DMS114 treated with DMSO at 0.1 percent for 48 hours (cell line): ENCODE data around the gene MGLL.

Source experiments
- DNase-seq: peaks from one replicate; lab custom pipeline; 2025; ENCODE audit not compliant: unreplicated experiment; lab: John Stamatoyannopoulos, UW

Gene MGLL

GRCh38 chr3:127789990-127790881 is 32.1 kb downstream of the MGLL start:
- no peak for DNase-seq

DNA sequence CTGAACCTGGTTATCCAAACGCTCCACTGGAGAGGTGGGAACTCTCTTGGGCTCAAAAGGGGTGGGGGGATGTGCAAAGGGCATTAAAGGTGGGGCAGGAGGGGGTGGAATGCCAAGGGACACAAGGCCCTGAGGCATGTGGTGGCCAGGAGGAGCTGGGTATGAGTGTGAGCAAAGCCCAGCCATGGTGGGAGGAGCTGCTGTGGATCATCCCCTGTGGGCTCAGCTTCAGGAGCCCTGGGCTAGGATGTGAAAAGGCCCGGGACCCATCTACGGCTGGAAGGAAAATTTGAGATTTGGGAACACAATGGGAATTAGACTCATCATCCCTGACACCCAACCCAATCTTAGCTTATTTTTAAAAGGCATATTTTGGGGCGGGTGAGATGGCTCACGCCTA is 33.3 kb downstream of the MGLL start:
- no peak for DNase-seq

DNA sequence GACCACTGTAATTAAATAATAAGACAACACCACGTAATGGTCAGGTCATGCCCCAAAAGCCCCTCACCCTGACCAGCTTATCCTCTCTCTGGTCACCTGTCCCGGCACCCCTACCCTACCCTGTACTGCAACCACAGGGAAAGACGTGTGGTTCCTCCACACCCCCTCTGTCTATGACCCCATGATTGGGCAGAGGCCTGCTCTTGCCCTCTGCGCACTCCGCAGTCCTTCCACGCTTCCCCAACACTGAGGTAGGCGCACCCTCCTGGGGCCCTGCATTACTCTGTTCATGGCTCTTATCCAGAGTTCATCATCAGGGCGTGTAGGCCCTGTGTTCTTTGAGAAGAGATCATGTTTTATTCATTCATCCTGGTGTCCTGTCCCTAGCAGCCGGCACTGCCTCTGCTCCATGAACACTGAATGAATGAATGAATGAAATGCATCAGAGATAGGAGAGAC is 33.8 kb downstream of the MGLL start:
- no peak for DNase-seq

DNA sequence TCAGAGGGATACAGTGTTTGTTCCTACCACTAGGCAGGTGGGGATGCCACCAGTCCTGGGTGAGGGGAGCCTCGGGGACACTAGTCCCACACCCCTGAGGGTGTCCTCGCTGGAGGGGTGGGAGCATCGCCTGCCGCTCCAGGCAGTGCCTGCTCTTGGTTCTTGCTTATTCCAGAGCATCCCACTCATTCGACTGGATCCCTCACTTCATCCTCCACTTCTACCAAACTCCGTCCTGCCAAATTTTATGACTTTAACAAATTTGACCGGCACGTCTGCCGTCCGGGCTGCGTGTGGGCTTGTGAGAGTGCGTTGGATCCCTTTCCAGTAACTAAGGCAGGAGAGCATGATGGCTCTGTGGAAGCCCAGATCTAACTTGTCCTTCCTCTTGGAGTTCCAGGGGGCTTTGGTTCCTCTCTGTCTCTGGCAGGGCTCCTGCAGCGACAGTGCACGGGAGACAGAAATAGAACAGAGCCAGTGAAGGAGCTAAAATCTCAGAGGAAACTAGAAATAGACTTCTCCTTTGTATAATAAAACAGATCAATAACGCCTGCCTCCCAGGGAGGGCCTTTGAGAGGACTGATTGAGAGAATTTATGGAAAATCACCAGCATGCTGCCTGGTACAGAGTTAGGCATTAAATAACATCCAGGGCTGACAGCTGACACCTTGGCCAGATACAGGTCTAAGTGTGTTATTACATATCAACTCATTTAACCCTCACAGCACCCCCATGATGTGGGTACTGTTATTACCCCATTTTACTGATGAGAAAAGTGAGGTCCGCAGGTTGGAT is 34.5 kb downstream of the MGLL start:
- no peak for DNase-seq

- no peak for DNase-seq
These were observed 35.2 kb downstream of the MGLL start for GRCh38 chr3:127787071-127787490.

DNA sequence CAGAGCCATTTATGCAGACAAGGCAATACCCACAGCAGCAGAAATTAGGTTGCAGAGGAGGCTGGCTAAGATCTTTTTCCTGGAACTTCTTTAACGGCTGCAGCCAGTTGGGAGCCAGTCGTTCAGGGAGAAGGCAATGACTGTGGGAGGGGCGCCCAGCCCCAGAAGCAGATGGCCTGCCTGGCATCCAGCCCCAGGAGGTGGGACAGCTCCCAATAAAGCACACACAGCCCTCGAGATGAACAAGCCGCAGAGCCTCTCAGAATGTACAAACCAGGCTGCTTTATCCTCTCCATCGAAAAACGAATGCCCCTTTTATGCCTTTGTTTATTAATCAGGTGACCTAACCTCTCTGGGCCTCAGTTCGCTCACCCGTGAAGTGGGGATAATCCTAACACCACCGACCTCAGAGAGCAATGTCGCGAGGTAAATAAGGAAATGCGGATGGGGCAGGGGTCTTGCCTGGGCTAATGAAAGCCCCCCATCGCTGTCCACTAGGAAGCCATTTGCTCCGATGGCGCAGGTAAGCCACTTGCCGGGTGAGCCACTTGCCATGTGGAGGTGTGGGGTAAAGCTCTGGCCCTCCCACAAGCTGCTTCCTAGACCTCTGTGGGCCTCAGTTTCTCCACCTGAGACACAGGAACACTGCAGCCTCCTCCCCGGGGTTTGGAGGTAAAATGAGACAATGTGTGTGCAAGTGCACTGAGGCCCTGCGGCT is 35.8 kb downstream of the MGLL start:
- no peak for DNase-seq

GRCh38 chr3:127785711-127786265 is 36.5 kb downstream of the MGLL start:
- DNase-seq, result no peak

GRCh38 chr3:127784865-127785710 is 37.2 kb downstream of the MGLL start:
- DNase-seq, result no peak

GRCh38 chr3:127784283-127784682 is 38.0 kb downstream of the MGLL start:
- no peak for DNase-seq

DNA sequence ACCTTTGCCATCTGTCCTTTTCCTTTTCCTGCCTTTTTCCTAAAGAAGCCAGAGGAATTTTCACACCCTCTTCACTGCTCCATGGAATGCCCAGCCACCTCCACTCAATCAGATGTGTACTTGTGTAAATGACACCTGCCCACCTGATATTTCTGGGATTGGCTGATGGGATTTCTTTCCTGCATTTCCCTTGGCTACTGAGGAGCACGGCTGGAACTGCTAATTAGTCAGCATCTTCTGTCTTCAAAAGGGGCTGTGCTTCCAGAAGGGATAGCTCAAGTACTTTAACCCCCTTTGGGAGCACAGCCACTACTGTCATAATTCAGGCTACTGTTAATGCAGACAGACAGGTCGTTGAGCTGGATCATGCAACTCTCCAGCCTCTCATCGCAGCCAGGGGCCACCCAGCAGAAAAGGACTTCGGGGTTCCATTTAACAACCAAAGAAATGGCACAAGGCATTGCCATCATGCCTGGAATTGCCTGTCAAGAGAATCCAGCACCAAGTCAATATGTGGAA is 38.6 kb downstream of the MGLL start:
- no peak for DNase-seq

GRCh38 chr3:127783166-127783565 is 39.1 kb downstream of the MGLL start:
- DNase-seq, result no peak

DNA sequence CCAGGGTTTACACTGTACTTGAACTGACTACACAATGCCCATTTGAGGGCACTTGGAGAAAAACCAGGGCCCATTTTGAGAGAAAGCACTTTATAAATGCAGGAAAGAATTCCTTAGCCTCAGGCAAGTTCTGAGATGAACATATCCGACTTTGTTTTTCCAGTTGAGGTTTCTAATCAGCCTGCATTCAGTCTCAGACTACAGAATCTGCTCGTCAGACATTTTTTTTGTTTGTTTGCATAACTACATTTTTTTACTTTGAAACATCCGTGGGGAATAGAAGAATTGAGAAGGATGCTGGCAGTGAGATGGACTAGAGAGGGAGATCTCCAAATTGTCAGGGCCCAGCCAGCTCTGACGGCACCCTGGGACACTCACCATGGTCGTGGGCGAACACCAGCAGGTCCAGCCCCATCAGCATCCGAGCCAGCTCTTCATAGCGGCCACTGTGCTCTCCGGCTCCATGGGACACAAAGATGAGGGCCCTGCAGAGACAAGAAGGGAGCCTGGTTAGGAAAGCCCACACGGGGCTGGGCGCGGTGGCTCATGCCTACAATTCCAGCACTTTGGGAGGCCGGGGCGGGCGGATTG is 40.8 kb downstream of the MGLL start:
- DNase-seq, result no peak

GRCh38 chr3:127780536-127781400 is 41.5 kb downstream of the MGLL start:
- DNase-seq, result no peak

- no peak for DNase-seq
These were observed 42.6 kb downstream of the MGLL start for GRCh38 chr3:127779747-127780146.

- no peak for DNase-seq
These were observed 44.2 kb downstream of the MGLL start for GRCh38 chr3:127777921-127778656.

- no peak for DNase-seq
These were observed 45.0 kb downstream of the MGLL start for GRCh38 chr3:127777332-127777731.

- no peak for DNase-seq
These were observed 46.0 kb downstream of the MGLL start for GRCh38 chr3:127776347-127776746.
